IMR-90 (cell line): Measurements from ENCODE around the gene PTGR3. TPM values are rescaled to one million over a fixed set of nuclear protein-coding genes. Genes with fewer than 3 reads are reported as not detected.

Experiments
- ATAC-seq: fragments of 200-7000 bp; cut with Tn5 transposase; 2 replicates; pipeline ENCODE4 v1.9.1; 2020; ENCODE audit warnings: low read depth, mild to moderate bottlenecking, moderate library complexity
- BruUV-seq: library from RNA; stranded (reverse); fragments of 400-500 nt; replicated peaks from 2 replicates; lab custom pipeline; 2021; lab: Mats Ljungman, UMichigan
- CTCF ChIA-PET: fragments of 300-600 bp; formaldehyde crosslinking; extraction: SDS; loops from one replicate; lab custom pipeline; 2021; ENCODE audit warnings: antibody characterized with exemption; lab: Yijun Ruan, JAX
- POLR2A ChIA-PET: fragments of 300-600 bp; sonication (Branson Sonifier 250); formaldehyde crosslinking; loops from one replicate; lab custom pipeline; 2022; ENCODE audit warnings: antibody characterized with exemption; ENCODE audit not compliant: unreplicated experiment; lab: Charles Lee
- DNase-seq: peaks from one replicate; pipeline ENCODE4 v3.0.0; 2013
- H2AFZ ChIP-seq: replicated peaks from 2 replicates; pipeline ENCODE3; 2013; ENCODE audit warnings: low read length, mild to moderate bottlenecking; ENCODE audit not compliant: poor library complexity
- H2AK5ac ChIP-seq: 2 replicates; pipeline ENCODE4 v1.6.1; 2013; ENCODE audit warnings: low read depth, low read length, inconsistent platforms
- H2AK9ac ChIP-seq: replicated peaks from 2 replicates; pipeline ENCODE3; 2013; ENCODE audit warnings: mild to moderate bottlenecking, low read depth, low read length, moderate library complexity; ENCODE audit not compliant: poor library complexity
- H2BK120ac ChIP-seq: 2 replicates; pipeline ENCODE4 v1.6.1; 2013; ENCODE audit warnings: low read depth, low read length, inconsistent platforms
- H2BK15ac ChIP-seq: 3 replicates; pipeline ENCODE4 v1.6.1; 2013; ENCODE audit warnings: low read depth, low read length, inconsistent platforms
- H2BK20ac ChIP-seq: 2 replicates; pipeline ENCODE4 v1.6.1; 2013; ENCODE audit warnings: low read depth, mild to moderate bottlenecking, inconsistent platforms, low read length, moderate library complexity
- H2BK5ac ChIP-seq: 2 replicates; pipeline ENCODE4 v1.6.1; 2013; ENCODE audit warnings: mild to moderate bottlenecking, low read depth, low read length, inconsistent platforms; ENCODE audit not compliant: poor library complexity, severe bottlenecking
- H3K14ac ChIP-seq: replicated peaks from 2 replicates; pipeline ENCODE4 v1.6.1; 2013; ENCODE audit warnings: low read depth, low read length, inconsistent platforms
- H3K18ac ChIP-seq: 2 replicates; pipeline ENCODE4 v1.6.1; 2013; ENCODE audit warnings: low read depth, low read length, control low read depth
- H3K23ac ChIP-seq: 2 replicates; pipeline ENCODE4 v1.6.1; 2013; ENCODE audit warnings: low read depth, low read length, inconsistent platforms
- H3K27ac ChIP-seq: 2 replicates; pipeline ENCODE4 v1.5.1; 2013; ENCODE audit warnings: mild to moderate bottlenecking, control low read depth, low read length; ENCODE audit not compliant: insufficient read depth
- H3K27me3 ChIP-seq: 2 replicates; pipeline ENCODE4 v1.6.1; 2013; ENCODE audit warnings: low read length; ENCODE audit not compliant: control insufficient read depth, insufficient read depth
- H3K36me3 ChIP-seq: 2 replicates; pipeline ENCODE4 v1.6.1; 2013; ENCODE audit warnings: low read length, mixed read lengths; ENCODE audit not compliant: control insufficient read depth, insufficient read depth
- H3K4ac ChIP-seq: 2 replicates; pipeline ENCODE4 v1.6.1; 2013; ENCODE audit warnings: low read depth, low read length, inconsistent platforms
- H3K4me1 ChIP-seq: 2 replicates; pipeline ENCODE4 v1.6.1; 2013; ENCODE audit warnings: low read length, mixed read lengths; ENCODE audit not compliant: control insufficient read depth, insufficient read depth
- H3K4me2 ChIP-seq: 2 replicates; pipeline ENCODE4 v1.6.1; 2013; ENCODE audit warnings: low read depth, mild to moderate bottlenecking, control low read depth, low read length, moderate library complexity
- H3K4me3 ChIP-seq: 2 replicates; pipeline ENCODE4 v1.5.1; 2013; ENCODE audit warnings: low read depth, mild to moderate bottlenecking, control low read depth, low read length, moderate library complexity; ENCODE audit not compliant: insufficient read depth
- H3K56ac ChIP-seq: 2 replicates; pipeline ENCODE4 v1.6.1; 2013; ENCODE audit warnings: low read length, inconsistent platforms; ENCODE audit not compliant: insufficient read depth; ENCODE audit errors: extremely low read depth
- H3K79me1 ChIP-seq, 2 experiments: 2 replicates each; pipeline ENCODE4 v1.6.1; 2013; ENCODE audit warnings: low read length in 2 of 2, inconsistent platforms in 1 of 2, low read depth in 1 of 2
- H3K9ac ChIP-seq: 2 replicates; pipeline ENCODE4 v1.6.1; 2013; ENCODE audit warnings: low read depth, low read length, control low read depth
- H3K9me1 ChIP-seq: 2 replicates; pipeline ENCODE4 v1.6.1; 2013; ENCODE audit warnings: low read length, inconsistent platforms; ENCODE audit not compliant: insufficient read depth
- H3K9me3 ChIP-seq: 2 replicates; pipeline ENCODE4 v1.6.1; 2013; ENCODE audit warnings: low read length; ENCODE audit not compliant: control insufficient read depth, insufficient read depth
- H4K20me1 ChIP-seq: 2 replicates; pipeline ENCODE4 v1.6.1; 2013; ENCODE audit warnings: low read length, inconsistent platforms; ENCODE audit not compliant: insufficient read depth
- H4K5ac ChIP-seq: 2 replicates; pipeline ENCODE4 v1.6.1; 2013; ENCODE audit warnings: mild to moderate bottlenecking, low read depth, low read length, control low read depth
- H4K8ac ChIP-seq, 2 experiments: 2 replicates each; pipeline ENCODE4 v1.6.1; 2013; ENCODE audit warnings: low read depth in 2 of 2, low read length in 2 of 2, control low read depth in 1 of 2, inconsistent platforms in 1 of 2
- H4K91ac ChIP-seq: 2 replicates; pipeline ENCODE4 v1.6.1; 2013; ENCODE audit warnings: low read depth, low read length, inconsistent platforms; ENCODE audit not compliant: insufficient read depth
- BHLHE40 ChIP-seq: fragments of 150-350 bp; IDR thresholded peaks from 2 replicates; pipeline ENCODE4 v1.6.1; 2016; ENCODE audit warnings: mild to moderate bottlenecking, low read depth, low read length
- CEBPB ChIP-seq: IDR thresholded peaks from 2 replicates; pipeline ENCODE4 v1.6.1; 2012; ENCODE audit warnings: low read depth, low read length, improper control_type of control experiment
- CHD1 ChIP-seq: IDR thresholded peaks from 2 replicates; pipeline ENCODE4 v1.6.1; 2012; ENCODE audit warnings: low read depth, low read length, improper control_type of control experiment
- CTCF ChIP-seq: conservative IDR thresholded peaks from 2 replicates; pipeline ENCODE4 v1.5.1; 2012; ENCODE audit warnings: mild to moderate bottlenecking, low read depth, low read length, improper control_type of control experiment
- ELK1 ChIP-seq: fragments of 150-350 bp; IDR thresholded peaks from 2 replicates; pipeline ENCODE4 v1.6.1; 2016; ENCODE audit warnings: low read depth, mild to moderate bottlenecking, low read length, moderate library complexity, borderline replicate concordance
- FOS ChIP-seq: fragments of 150-350 bp; IDR thresholded peaks from 2 replicates; pipeline ENCODE4 v1.6.1; 2016; ENCODE audit warnings: low read depth, low read length
- MAFK ChIP-seq: IDR thresholded peaks from 2 replicates; pipeline ENCODE4 v1.6.1; 2012; ENCODE audit warnings: low read depth, low read length, improper control_type of control experiment
- MAZ ChIP-seq: IDR thresholded peaks from 2 replicates; pipeline ENCODE4 v1.6.1; 2012; ENCODE audit warnings: low read depth, mild to moderate bottlenecking, low read length, improper control_type of control experiment, moderate library complexity, borderline replicate concordance
- MXI1 ChIP-seq: IDR thresholded peaks from 2 replicates; pipeline ENCODE4 v1.6.1; 2012; ENCODE audit warnings: low read depth, mild to moderate bottlenecking, low read length, moderate library complexity, borderline replicate concordance
- NFE2L2 ChIP-seq: fragments of 150-350 bp; IDR thresholded peaks from 2 replicates; pipeline ENCODE4 v1.6.1; 2016; ENCODE audit warnings: low read depth, mild to moderate bottlenecking, low read length
- POLR2A ChIP-seq: IDR thresholded peaks from 2 replicates; pipeline ENCODE4 v1.6.1; 2012; ENCODE audit warnings: mild to moderate bottlenecking, low read depth, low read length
- RAD21 ChIP-seq: IDR thresholded peaks from 2 replicates; pipeline ENCODE4 v1.6.1; 2012; ENCODE audit warnings: low read length, improper control_type of control experiment
- RCOR1 ChIP-seq: IDR thresholded peaks from 2 replicates; pipeline ENCODE4 v1.6.1; 2012; ENCODE audit warnings: mild to moderate bottlenecking, low read length, improper control_type of control experiment; ENCODE audit not compliant: insufficient replicate concordance
- RFX5 ChIP-seq: IDR thresholded peaks from 2 replicates; pipeline ENCODE4 v1.8.0; 2012; ENCODE audit warnings: low read depth, mild to moderate bottlenecking, low read length, moderate library complexity
- SMC3 ChIP-seq: fragments of 150-350 bp; IDR thresholded peaks from 2 replicates; pipeline ENCODE4 v1.6.1; 2016; ENCODE audit warnings: low read depth, mild to moderate bottlenecking, antibody characterized with exemption, low read length, moderate library complexity
- WGBS, 2 experiments: methylation state at CpG; one replicate each; pipeline versions ENCODE4 v1.1.5 to v1.1.7; 2013; ENCODE audit warnings: missing lambda C conversion rate in 2 of 2; ENCODE audit not compliant: insufficient read length in 1 of 2; ENCODE audit errors: extremely low coverage in 2 of 2; 5-methylcytosine and 5-hydroxymethylcytosine counted together
- dilution Hi-C: fragments of 300-500 bp; cut with HindIII; formaldehyde crosslinking; loops from one replicate; pipeline ENCODE4 v1.14.3; 2018; ENCODE audit warnings: low sequenced_read_pairs; ENCODE audit not compliant: unreplicated experiment
- in situ Hi-C: fragments of 300-500 bp; cut with MboI; formaldehyde crosslinking; loops from 3 replicates; pipeline ENCODE4 v1.14.3; 2019; ENCODE audit warnings: low sequenced_read_pairs, inconsistent platforms, mixed read lengths
- intact Hi-C: fragments of 100-400 bp; cut with micrococcal nuclease; formaldehyde crosslinking; loops from 2 replicates; pipeline ENCODE4 v1.10.0; 2022
- polyA plus RNA-seq, 3 experiments: library from polyadenylated mRNA; depleted of rRNA; stranded (reverse); fragments of >200 nt; gene quantifications; 2 replicates each; pipeline ENCODE4 v1.2.3, GENCODE V29; 2012; ENCODE audit warnings: low replicate concordance in 1 of 3
- total RNA-seq: library from RNA; depleted of rRNA; stranded (reverse); fragments of >200 nt; gene quantifications from 2 replicates; pipeline ENCODE4 v1.2.3, GENCODE V29; 2012

The PTGR3 gene
- total and polyA plus RNA-seq, 2 of the 4 experiments (the other 2 are of a cell fraction) = 16.1 to 26.4 TPM

GRCh38 chr18:75223687-75224347, 14.9 kb upstream of the PTGR3 start:
- H3K23ac ChIP-seq = peak overlapping the region; percentile 43; the same call in 1 of the 2 replicates
- no peak overlapping the region for H2BK120ac ChIP-seq
- H2BK5ac ChIP-seq = no peak overlapping the region
- H3K9me3 ChIP-seq = no peaks in the 10 kb centered on the region
- H2AK9ac ChIP-seq = no peak overlapping the region
- ATAC-seq (no peak), DNase-seq (peak; percentile 6)
- no peak overlapping the region for H4K5ac ChIP-seq
- H2AK5ac ChIP-seq = no peak overlapping the region
- H3K4me1 ChIP-seq = peaks cover 8% of the 10 kb centered on the region
- no CpG with 5 or more reads among the region's 9 CpGs for WGBS, 2 experiments
- H3K9ac ChIP-seq = no peak overlapping the region
- H3K27me3 ChIP-seq = no peaks in the 10 kb centered on the region
- H3K9me1 ChIP-seq = no peaks in the 10 kb centered on the region; the same call in 1 of the 2 replicates
- peak overlapping the region; percentile 1; the same call in 1 of the 2 replicates for H3K4me2 ChIP-seq
- no peak overlapping the region for H2BK15ac ChIP-seq
- no peak overlapping the region for H3K27ac ChIP-seq
- H2AFZ ChIP-seq = no peak overlapping the region
- no peak overlapping the region for H3K4ac ChIP-seq
- POLR2A ChIA-PET = no interaction called here
- peaks cover 2% of the 10 kb centered on the region; the same call in 1 of the 2 replicates for H3K36me3 ChIP-seq
- intact Hi-C loops = no loop called here
- dilution Hi-C loops = no loop called here
- H3K4me3 ChIP-seq = no peak overlapping the region
- no peaks in the 10 kb centered on the region; the same call in 1 of the 2 replicates for H4K20me1 ChIP-seq
- BruUV-seq = no TSS peak
- CTCF ChIA-PET = no interaction called here
- no peak overlapping the region; the same call in 1 of the 2 replicates for H3K56ac ChIP-seq
- H3K79me1 ChIP-seq = peaks cover 18 to 58% of the 10 kb centered on the region in 2 experiments
- in situ Hi-C loops = loop anchor here (25.0 kb wide), 1 partner anchor 1138 kb away; no protein-coding TSS in a partner anchor
- H4K8ac ChIP-seq = peak overlapping the region in 1 of 2 experiments; percentile 49; a peak in 1 of 4 replicates
- H2BK20ac ChIP-seq = no peak overlapping the region
- H3K18ac ChIP-seq = no peak overlapping the region
- H3K14ac ChIP-seq = no peak overlapping the region
- no peak overlapping the region for H4K91ac ChIP-seq
- TF ChIP-seq FOS = no peak
- no peak for TF ChIP-seq MAFK
- TF ChIP-seq BHLHE40 = no peak
- TF ChIP-seq CTCF = no peak
- no peak for TF ChIP-seq RFX5
- TF ChIP-seq ELK1 = no peak
- no peak for TF ChIP-seq RAD21
- TF ChIP-seq SMC3 = no peak
- no peak for TF ChIP-seq POLR2A
- TF ChIP-seq MAZ = no peak
- TF ChIP-seq CEBPB = no peak
- TF ChIP-seq MXI1 = no peak
- no peak for TF ChIP-seq NFE2L2
- no peak for TF ChIP-seq CHD1
- TF ChIP-seq RCOR1 = no peak
